Measurements from ENCODE around the gene IPP.

GRCh38 chr1:45746922-45747321 is 3.5 kb downstream of the IPP start:
- TF ChIP-seq CTCF (IDR thresholded peaks at IDR 0.05; ENCODE audit: control extremely low read depth in 1 of 3, insufficient read depth in 1 of 3, low read depth in 1 of 3, low read length in 3 of 3) = no peak
- no peak for TF ChIP-seq ATF2 (IDR thresholded peaks at IDR 0.05; ENCODE audit: low read length)
- no peak for TF ChIP-seq CREB1 (IDR thresholded peaks at IDR 0.05)
- TF ChIP-seq POLR2A (IDR thresholded peaks at IDR 0.05; ENCODE audit: control extremely low read depth in 1 of 2, low read depth in 2 of 2, low read length in 2 of 2) = no peak
- no peak for TF ChIP-seq CEBPB (IDR thresholded peaks at IDR 0.05; ENCODE audit: low read depth, low read length)
- TF ChIP-seq CHD2 (IDR thresholded peaks at IDR 0.05; ENCODE audit: low read length) = no peak
- no peak for TF ChIP-seq YY1 (IDR thresholded peaks at IDR 0.05; ENCODE audit: low read depth, low read length)
- TF ChIP-seq TAF1 (IDR thresholded peaks at IDR 0.05; ENCODE audit: low read depth, low read length) = no peak
- no peak for TF ChIP-seq POLR2AphosphoS5 (IDR thresholded peaks at IDR 0.05; ENCODE audit: low read depth, low read length)
- no peak for TF ChIP-seq RFX5 (IDR thresholded peaks at IDR 0.05; ENCODE audit: borderline replicate concordance, low read depth, low read length)
